ENCODE results near the gene SSH3.

GRCh38 chr11:67310246-67311050, 7.1 kb downstream of the SSH3 start:
- TF ChIP-seq CTCF (IDR thresholded peaks at IDR 0.05; ENCODE audit: low read depth, low read length, poor library complexity, severe bottlenecking) (no peak), EZH2phosphoT487 (IDR thresholded peaks at IDR 0.05; ENCODE audit: borderline replicate concordance, low read length) (no peak)

Data from DOHH2 (cell line).